NCI-H1694 treated with DMSO at 0.1 percent for 48 hours (cell line): ENCODE data around the gene ATP2C2.

Experiments used
- DNase-seq: peaks from one replicate; lab custom pipeline; 2025; lab: John Stamatoyannopoulos, UW

ATP2C2 gene

DNA sequence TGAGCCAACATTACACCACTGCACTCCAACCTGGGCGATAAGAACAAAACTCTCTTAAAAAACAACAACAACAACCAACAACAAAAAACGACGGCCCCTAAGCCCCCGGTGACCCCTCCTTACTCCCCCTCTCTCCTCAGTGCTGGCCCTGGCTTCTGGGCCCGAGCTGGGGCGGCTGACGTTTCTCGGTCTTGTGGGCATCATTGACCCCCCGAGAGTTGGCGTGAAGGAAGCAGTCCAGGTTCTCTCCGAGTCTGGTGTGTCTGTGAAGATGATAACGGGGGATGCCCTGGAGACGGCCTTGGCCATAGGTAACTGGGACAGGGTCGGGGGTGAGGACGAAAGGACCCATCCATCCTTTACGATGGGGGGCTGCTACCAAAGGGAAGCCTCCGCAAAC, 83.4 kb downstream of the ATP2C2 start:
- DNase-seq: no peak

DNA sequence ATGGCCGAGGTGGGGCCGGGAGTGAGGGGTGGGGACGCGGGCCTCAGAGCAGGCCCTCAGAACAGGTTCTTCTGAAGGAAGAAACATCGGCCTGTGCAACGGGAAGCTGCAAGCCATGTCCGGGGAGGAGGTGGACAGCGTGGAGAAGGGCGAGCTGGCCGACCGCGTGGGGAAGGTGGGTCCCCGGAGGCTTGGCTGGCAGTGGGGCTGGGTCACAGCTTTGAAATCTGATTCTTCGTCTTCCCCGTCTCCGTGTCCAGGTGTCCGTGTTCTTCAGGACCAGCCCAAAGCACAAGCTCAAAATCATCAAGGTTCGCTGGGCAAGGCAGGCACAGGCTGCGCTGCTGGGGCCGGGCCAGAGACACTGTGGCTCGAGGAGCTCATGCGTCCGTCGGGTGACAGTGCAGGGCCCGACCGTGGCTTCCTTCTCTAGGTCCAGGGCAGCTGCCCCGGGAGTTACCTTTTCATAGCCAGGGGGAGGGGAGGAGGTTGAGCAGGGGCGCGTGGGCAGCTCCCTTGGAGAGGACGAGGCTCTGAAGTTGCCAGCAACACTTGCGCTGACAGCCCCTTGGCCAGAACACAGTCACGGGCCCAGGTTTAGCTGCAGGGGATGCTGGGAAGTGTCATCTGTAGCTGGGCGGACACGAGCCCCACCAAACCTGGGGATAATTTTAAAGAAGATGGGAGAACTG, 84.9 kb downstream of the ATP2C2 start:
- DNase-seq: no peak

DNA sequence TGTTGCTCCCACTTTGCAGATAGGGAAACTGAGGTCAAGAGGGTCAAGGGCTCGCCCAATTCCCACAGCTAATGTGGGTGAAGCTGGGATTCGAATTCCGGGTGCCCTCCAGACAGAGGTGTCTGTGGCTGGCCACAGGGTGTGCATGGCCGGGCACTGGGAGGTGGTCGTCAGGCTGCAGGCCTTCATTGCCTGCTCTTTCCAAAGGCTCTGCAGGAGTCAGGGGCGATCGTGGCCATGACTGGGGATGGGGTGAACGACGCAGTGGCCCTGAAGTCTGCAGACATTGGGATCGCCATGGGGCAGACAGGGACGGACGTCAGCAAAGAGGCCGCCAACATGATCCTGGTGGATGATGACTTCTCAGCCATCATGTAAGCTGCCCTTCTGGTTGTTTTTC, 86.3 kb downstream of the ATP2C2 start:
- DNase-seq: no peak

DNA sequence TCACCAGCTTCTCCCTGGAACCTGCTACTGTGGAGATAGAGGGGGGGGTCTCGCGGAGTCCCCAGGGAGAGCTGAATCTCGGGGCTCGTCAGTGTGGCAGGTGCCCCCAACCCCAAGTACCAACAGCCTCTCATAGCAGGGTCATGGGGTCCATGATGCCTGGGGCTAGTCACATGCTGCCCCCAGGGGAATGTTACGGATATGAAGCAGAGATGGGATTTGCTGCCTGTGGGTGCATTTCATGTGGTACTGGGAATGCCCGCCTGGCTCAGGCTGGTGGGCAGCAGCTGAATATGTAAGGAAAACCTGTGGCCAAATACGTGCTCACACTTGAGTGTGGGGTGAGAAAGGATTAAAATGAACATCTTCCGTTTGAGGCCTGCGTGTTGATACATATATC, 86.7 kb downstream of the ATP2C2 start:
- DNase-seq: no peak

DNA sequence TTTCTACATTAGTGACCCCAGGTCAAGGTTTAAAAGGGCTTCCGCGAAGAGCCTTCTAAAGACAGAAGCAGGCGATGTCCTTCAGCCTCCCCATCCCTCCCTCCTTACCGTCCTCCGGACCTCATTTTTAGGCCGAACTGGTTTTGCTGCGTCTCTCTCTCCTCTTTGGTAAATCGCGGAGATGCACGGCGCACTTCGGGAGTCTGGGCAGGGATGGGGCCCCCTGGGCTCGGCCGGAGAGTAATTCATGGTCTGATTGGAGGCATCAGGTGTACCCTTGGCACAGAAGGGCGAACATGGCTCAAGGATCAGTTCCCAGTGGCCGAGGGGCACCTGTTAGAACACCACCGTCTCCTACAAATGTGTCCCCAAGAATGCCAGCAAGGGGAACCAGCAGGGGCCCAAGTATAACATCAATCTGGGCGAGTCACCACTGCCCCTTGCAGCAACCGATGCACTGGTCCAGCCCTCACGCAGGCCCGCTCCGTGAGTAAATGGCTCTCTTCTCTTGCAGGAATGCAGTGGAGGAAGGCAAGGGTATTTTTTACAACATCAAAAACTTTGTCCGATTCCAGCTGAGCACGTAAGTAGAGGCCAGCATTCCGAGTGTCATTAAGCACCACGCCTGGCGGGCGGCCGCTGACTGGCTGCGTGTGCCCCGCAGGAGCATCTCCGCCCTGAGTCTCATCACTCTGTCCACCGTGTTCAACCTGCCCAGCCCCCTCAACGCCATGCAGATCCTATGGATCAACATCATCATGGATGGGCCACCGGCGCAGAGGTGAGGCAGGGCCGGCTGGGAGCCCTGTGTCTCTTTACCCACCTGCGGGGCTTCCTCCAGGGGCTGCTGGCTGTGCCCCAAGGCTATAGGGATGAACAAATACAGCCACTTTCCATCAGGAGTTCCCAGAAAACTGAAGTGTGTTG, 90.5 kb downstream of the ATP2C2 start:
- no peak for DNase-seq

DNA sequence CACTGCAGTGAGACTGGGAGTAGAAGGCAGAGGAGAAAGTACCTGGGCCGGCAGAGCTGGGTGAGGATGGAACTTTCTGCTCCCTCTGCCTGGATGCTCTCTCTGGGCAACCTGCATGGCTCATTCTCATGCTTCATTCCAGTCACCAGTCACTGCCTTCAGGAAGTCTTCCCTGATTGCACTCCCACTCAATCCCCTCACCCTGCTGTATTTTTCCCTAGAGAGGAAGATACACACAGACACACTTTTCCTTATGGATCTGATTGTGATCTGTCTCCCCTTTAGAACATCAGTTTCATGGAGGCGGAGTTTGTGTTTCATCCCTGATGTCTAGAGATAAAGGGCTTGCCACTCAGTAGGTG, 91.2 kb downstream of the ATP2C2 start:
- DNase-seq: no peak

DNA sequence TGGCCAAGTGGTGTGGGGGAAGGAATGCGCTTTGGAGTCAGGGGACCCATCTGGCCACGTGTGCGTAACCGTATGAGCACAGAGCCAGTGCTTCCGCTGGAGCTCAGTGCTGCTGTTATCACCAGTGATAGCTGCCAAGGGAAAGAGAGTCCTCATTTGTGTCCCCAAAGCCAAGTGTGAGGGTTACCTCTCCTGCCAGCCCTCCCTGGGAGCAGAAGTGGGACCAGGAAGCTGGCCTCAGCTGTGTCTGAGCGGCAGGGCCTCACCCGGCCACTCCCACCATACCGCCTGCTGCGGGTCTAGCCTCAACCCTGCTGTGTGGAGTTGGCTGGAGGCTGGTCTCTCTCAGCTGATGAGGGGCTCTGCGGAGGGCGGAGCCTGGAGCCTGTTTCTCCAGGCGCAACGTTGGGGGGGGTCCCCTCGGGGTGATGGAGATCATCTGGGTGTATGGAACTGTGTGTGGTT, 91.6 kb downstream of the ATP2C2 start:
- DNase-seq: no peak

DNA sequence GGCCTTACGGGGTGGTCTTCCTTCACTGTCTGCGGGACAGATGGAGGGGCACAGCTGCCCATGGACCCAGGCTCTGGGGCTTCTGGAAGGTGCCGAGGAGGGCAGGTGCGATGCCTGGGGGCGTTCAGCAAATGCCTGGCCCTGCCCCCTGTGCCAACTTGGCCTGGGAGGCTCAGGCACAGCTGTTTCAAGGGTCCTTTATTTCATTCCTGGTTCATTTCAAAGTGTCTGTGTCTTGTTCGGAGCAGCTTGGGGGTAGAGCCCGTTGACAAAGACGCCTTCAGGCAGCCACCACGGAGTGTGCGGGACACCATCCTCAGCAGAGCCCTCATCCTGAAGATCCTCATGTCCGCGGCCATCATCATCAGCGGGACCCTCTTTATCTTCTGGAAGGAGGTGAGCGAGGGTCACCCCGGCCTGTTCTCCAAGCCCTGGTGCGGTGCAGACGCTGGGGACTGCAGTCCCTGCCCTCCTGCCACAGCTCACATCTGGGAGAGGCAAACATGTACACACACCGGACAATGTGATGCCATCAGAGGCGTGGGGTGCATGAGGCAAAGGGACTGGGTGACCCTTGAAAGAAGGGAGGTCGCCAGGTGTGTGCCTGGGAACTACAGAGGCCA, 92.2 kb downstream of the ATP2C2 start:
- DNase-seq: no peak

DNA sequence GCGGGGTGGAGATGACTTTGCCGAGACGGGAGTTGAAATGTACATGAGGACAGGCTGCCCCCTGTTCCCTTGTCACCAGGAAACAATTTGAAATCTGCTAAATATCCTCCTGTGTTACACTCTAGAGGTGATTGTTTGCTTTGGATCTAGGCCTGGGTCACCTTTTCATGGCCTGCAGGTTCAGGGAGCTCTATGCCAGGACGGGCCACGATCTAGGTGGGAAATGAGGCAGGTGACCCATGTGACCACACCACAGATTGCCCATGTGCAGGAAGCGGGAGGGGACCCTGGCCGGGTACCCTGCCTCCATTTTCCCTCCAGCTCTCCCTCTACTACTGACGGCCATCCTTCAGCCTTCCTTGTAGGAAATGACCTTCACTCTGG, 92.7 kb downstream of the ATP2C2 start:
- no peak for DNase-seq

DNA sequence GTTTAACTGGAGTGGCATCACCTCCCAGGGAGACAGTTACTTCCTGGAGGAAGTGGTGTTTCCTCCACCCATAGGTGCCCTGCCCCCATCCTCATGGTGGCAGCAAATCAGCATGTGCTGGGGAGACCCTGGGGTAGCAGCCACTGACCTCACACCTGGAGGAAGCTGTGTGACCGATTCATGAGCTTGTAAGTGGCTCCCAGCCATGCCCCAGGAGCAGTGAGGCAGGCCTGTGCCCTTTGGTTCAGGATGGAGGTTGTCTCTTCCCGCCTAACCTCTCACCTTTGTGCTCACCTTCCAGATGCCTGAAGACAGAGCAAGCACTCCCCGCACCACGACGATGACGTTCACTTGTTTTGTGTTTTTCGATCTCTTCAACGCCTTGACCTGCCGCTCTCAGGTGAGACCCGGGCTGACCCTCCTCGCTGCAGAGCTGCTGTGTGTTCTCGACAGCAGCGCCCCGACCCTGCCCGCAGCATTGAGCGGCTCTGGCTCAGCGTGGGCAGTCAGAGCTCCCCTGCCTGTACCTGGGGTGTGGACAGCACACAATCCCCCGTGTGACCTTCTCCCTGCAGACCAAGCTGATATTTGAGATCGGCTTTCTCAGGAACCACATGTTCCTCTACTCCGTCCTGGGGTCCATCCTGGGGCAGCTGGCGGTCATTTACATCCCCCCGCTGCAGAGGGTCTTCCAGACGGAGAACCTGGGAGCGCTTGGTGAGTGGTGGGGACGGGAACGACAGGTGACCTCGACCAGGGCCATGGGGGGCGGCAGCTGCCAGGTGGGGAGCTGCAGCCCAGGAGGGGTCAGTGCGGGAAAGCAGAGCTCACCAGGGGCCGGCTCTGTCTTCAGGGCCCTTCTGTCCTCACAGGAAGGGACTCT, 93.3 kb downstream of the ATP2C2 start:
- DNase-seq: no peak

DNA sequence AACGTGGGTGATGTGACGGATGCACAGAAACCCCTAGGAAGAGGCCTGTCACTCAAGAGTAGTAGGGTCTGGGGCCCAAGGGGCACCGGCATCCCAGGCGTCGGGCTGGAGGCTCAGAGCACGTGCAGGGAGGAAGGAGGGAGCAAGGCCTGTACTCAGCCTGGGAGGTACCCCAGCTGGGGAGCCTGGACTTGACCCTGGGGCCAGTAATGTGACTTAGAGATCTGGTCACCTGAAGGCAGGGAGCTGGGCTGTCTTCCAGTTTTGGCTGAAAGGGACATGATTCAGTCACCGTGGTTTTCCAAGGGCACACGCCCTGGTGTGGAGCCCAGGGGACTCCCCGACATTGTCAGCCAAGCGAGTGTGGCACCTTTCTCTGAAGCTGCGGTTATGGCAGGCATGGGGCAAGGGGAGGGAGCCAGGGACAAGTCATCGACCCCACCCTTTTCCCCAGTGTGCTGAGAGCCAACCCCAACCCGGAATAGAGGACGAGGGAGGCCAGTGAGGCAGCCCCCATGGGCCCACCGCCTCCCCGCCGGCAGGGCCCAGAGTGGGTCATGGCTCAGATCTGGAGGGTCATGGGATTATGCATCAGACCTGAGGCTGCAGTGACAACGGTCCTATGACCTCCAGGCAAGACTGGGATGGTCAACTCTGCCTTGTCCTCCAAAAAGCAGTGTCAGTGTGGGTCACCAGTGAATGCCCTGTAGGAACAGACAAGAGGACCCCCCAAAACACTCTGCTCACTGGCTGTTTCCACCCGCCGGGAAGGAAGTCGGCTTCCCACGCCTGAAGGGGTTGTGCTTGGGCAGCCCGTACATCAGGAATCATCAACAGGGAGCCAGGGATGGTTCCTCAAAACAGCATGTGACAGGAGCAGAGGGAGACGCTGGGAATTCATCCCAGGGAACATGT, 94.2 kb downstream of the ATP2C2 start:
- no peak for DNase-seq

DNA sequence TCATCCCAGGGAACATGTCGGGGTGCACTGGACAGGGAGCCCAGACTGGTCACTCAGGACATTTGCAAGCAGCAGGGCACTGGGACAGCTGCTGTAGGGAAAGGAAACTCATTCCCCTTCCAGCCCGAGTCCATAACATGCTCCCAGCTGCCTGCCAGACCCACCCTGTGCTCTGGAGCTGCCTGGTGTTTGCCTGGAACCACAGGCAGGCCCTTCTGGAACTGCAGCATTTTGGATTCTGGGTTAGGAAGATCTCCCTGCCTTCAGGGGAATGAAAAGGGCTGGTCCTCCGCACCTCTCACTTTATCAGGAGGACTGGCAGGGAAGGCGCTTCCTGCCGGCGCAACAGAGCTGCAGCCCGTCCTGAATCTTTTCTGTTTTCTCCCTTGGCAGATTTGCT, 94.9 kb downstream of the ATP2C2 start:
- DNase-seq: no peak

DNA sequence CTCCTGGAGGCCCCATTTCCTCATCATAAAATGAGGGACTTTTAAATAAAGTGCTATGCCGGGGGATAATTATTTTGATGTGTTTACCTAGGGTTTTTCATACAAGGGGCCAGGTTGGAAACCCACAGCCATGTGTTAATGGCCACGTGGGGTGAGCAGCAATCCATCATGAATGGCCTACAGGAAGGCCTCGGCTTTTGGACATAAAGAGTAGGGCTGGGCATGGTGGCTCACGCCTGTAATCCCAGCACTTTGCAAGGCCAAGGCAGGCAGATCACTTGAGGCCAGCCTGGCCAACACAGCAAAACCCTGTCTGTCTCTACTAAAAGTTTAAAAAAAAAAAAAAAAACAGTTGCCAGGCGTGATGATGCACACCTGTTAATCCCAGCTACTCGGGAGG, 95.8 kb downstream of the ATP2C2 start:
- no peak for DNase-seq

DNA sequence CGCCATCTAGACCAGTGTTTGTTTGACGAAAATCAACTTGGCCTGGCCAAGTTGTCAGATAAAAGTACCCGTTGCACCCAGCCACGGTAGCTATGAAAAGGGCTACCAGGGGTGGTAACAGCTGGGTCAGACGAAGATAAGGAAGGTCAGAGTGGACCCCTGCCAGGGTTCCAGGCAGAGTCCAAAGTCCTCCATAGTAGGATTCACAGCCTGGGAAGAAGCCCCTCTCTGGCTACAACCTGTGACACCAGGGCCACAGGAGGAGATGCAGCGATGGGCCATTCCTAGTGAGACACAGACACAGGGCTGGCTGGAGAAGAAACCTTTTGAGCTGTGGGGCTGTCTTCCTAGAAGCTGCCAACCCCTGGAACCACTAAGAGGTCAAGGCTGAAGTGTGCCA, 96.8 kb downstream of the ATP2C2 start:
- no peak for DNase-seq

DNA sequence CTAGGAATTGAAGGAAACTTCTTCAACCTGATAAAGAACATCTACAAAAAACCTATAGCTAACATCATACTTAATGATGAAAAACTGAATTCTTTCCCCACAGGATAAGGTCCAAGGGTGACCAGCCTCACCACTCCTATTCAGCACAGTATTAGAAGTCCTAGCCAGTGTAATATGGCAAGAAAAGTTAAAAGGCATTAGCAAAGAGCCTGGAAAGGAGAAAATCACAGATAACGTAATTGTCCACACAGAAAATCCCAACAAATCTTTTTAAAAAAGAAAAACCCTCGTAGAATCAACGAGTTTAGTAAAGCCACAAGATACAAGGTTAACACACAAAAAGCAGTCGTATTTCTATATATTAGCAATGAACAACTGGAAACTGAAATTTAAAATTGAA, 98.4 kb downstream of the ATP2C2 start:
- no peak for DNase-seq

DNA sequence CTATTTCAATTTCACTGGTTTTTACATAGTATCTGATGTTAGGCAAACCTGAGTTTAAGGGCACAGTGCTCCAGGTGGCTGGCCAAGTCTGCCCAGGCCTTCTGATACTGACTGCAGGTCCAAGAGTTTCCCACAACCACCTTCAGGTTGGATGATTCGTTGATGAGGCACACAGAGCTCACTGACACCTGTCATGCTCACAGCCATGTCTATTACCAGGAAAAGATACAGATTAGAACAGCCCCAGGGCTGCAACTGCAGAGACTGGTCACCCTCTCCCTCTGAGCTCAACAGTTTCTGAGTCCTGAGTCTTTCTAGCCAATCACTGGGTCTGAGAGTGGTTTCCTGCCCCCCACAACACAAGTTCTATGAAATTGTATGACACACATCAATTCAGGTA, 98.9 kb downstream of the ATP2C2 start:
- no peak for DNase-seq

DNA sequence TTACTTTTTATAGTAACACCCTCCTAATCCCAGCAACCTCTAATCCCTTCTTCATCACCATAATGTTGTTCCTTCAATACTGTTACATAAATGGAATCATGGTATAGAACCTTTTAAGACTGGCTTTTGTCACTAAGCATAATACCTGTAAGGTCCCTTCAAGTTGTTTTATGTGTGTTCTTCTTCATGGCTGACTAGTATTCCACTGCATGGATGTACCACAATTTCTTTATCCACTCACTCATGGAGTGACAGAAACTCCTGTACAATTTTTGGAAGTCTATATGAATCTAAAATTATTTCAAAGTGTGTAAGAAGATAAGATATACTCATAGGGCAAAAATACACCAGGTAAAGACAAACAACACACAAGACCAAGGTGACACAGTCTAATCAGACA, 99.4 kb downstream of the ATP2C2 start:
- DNase-seq: no peak

DNA sequence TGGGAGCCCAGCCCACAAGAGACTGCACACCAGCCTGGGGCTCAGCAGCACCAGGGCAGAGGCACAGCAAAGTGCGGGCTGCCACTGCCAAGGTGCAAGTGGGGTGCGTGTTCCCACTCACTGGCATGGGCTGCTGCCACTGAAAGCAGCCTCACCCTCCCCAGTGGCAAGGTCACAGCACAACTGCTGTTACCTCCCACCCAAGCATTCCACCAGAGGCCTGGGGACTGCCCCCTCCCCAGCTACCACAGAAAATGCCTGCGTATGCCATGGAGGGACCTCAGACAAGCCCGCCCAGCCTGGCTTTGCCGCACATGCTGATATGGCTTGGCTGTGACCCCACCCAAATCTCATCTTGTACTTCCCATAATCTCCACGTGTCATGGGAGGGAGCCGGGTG, 103.0 kb downstream of the ATP2C2 start:
- DNase-seq: no peak

DNA sequence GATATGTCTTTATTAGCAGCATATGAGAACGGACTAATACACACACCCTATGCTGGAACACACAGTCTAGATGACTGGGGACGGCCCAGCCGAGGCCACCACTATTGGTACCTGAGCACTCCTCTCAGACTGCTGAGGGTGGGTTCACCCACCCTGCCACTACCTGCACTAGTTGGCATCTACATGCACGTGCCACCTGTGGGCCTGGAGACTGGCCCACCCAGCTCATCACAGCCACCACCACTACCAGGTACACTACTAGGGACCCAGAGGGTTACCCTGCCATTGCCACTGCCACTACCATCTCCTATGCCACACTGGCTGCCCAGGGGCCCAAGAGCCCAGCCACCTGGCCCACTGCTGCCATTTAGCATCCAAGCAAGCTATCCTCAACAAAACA, 103.6 kb downstream of the ATP2C2 start:
- no peak for DNase-seq

DNA sequence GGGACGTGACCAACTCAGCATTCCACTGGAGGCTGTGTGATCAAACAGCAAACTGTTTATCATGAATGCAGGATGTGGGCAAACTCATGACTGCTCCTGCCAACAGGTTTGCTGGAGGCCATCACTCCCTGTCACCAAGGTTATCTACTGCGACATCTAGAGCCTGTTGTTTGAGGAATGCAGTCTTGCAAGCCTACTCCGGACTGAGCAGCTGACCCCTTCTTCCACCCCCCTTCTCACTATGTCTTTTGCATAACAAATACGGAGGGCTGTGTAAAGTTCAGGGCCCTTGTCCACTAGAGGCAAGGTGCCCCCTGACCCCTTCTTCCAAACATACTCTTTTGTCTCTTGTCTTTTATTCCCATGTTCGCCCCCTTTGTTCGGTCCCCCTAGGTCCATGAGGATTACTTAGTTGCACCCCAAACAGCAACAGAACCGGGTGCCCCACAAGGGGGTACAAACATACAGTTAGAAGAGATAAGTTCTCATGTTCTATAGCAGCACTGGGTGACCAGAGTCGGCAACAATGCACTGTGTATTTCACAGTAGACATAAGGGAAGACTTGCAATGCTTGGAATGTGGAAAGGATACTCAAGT, 107.4 kb downstream of the ATP2C2 start:
- DNase-seq: no peak

DNA sequence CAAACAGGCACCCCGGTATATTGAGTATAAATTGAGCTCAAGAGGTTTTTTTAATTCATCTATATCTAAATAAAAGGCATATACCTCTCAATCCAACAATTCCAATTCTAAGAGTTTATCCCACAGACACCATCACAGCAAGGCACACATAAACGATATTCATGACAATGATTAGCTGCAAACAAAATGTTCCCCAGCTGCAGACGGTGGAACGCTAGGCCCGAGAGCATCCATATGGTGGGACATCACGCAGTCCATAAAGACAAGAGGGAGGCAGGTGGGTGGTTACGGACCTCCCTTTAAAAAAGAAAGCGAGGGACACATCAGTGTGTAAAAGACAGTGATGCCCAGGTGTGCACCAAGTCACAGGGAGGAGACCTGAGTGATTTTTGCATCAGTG, 108.1 kb downstream of the ATP2C2 start:
- DNase-seq: no peak
